Stimulated activated CD4-positive, alpha-beta T cell treated with anti-CD3 and anti-CD28 coated beads, Interleukin-12 subunit alpha, Interleukin-12 subunit beta, amount 100 ng/mL, for 4 hours (primary cell): Measurements from ENCODE around the gene MASP2.
"Not testable (repeated sequence)": the region's sequence is repeated elsewhere in the genome, so short reads cannot be mapped to it uniquely, and the experiment has no call there.

Experiments used
- DNase-seq: peaks from one replicate; pipeline ENCODE4 v3.0.0-alpha.2; 2020

MASP2 gene

DNA sequence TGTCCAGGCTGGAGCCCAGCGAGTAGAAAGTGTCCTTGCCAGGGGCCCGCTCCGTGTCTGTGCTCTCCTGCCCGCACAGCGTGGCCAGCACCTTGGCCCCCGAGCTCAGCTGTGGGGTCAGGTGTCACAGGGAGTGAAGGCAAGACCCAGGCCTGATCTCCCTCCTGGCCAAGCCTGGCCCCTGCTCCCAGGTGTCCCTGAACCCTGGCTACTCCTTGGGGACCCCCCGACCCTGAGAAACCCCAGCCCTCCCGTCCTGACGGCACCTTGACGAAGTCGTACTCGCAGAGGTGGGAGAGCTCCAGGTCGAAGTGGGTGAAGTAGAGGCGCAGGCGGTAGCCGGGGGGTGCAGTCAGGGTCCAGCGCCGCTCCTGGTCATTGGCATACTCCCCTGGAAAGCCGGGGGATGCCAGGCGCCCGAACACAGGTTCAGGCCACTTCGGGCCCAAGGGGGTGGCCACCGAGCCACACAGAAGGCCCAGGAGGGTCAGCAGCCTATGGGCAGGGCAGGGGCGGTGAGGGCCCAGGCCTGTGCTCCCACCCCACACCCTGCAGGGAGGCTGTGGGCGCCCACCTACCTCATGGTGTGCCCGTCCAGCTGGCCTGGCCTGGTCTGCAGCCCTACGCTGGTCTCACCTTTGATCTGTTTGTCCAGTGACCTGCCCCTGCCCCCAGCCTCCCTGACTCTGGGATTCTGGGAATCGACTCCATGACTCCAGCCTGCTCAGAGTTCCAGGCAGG lies at the start of gene MASP2:
Gene MASP2, minus strand, starts transcription at position 615 of the 741 bp plus-strand sequence. Its CDS starts 32 bp downstream, at position 583.
- no peak for DNase-seq

DNA sequence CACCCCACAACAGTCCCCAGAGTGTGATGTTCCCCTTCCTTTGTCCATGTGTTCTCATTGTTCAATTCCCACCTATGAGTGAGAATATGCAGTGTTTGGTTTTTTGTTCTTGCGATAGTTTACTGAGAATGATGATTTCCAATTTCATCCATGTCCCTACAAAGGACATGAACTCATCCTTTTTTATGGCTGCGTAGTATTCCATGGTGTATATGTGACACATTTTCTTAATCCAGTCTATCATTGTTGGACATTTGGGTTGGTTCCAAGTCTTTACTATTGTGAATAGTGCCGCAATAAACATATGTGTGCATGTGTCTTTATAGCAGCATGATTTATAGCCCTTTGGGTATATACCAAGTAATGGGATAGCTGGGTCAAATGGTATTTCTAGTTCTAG lies 36.7 kb upstream of the MASP2 start:
- DNase-seq: not testable (repeated sequence)

DNA sequence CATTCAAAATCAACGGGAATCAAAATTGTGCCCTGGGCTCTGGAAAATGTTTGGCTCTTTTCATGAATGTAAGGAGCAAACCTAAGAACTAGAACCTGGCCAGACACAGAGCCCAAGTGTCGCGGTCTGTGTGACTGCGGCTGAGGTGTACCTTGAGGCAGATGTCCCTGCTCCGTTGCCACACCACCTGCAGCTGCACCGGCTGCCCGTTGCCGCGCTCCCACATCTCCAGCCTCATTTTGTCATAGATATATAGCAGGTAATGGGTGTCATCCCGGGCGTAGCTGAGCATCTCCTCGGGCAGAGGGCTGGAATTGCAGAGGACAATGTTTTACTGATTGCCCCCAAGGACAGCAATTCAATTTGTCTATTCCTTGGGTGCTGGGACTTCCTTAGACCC lies 33.9 kb upstream of the MASP2 start:
- DNase-seq: no peak

DNA sequence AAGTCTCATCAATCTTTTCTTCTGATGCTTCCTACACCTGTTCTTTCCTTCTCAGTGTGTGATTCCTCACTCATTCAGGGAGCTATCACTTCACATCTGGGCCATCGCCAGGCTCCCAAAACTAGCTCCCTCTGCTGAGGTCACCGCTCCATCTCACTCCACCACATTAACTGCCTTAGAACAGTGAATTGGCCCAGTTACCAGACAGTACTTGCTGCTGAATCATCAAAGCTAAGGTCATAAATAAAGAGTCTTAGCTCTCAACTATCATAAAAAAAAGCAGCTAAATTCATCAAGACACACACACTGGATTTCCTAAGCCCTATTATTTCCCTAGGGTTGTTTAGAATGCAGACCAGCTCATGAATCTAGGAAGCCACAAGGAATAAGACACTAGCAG lies 31.6 kb upstream of the MASP2 start:
- DNase-seq: no peak

DNA sequence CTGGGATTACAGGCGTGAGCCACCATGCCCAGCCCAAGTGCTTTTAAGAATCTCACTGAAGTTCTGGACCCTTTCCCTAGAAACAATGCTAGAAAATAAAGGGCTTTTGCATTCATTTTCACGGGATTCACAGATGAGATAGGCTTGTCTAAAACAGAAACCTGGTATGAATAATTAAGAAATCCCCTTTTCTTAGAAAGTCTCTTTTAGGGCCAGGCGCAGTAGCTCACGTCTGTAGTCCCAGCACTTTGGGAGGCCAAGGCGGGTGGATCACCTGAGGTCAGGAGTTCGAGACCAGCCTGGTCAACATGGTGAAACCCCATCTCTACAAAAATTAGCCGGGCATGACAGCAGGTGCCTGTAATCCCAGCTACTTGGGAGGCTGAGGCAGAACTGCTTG lies 26.4 kb upstream of the MASP2 start:
- not testable (repeated sequence) for DNase-seq

DNA sequence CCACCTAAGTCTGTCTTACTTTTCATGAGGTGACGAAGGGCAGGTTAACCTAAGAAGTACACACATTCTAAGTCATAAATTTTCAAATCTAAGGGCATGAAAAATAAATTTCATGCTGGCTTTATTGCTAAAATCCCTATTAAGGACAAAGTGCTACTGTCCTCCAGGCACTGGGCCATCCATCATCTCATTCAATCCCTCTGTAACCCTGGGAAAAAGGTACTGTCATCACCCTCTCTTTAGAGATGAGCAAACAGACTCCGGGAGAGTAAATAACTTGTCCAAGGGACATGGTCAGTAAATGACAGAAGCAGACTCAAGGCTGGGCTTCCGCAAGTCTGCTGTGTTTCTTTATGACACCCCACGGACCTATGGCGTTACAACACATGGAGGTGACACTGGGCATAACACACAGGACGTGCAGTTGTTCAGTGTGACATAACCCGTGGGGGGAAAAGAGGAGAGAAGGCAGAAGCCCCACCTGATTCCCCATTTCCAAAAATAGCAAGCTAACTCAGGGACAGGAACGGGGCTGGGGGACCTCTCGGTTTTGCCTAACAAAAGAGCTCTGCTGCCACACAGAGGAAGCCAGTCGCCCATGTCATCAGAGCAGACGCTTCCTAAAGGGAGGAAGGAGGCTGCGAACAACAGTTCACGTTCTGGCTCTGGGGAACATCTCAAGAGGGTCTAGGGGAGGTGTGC lies 25.3 kb upstream of the MASP2 start:
- no peak for DNase-seq

DNA sequence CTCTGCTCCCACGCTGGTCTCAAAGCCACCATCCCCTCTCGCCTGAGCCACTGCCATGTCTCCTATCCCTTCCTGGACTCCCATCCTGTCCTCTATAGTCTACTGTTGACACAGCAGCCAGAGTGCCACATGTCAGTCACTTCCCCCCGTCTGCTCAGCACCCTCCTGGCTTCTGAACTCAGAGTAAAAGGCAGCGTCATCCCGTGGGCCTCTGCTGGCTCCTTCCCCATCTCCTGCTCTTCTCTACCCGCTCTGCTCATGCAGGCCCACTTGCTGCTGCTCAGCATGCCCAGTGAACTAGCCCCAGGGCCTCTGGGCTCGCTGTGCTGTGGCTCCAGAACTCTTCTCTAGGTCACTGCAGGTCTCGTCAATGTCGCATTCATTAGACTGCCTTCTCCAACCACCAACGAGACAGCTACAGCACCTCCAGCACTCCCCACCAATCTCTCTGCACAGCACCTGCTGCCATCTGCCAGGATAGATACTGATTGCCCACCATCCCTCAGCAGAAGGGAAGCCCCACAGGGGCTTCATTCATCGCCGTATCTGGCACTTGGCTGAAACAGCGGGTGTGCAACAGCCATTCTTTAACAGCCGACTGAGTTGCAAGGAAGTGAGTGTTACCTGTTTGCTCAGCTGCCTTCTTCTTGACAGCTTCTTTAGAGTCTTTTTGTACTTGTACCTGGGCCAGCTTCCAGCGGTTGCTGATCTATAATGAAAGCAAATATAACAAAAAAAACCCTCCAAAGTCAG lies 24.6 kb upstream of the MASP2 start:
- no peak for DNase-seq

DNA sequence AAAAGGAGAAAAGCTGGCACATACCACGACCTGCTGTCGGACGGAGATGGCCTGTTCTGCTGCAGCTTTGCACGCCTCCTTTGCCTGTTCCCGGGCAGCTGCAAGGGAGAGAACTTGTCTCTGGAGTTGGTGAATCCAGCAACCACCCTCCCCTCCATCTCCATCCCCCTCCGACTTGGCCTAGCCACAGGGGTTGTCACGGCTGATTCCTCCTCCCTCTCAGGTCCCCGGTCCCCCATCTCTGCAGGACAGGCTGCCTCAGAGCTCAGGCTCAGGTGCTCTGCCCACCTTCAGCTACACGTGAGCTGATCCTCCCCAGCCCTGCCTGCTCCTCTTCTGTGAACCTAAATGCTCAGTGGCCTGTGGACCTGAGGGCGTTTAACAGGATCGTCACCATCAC lies 23.8 kb upstream of the MASP2 start:
- no peak for DNase-seq

DNA sequence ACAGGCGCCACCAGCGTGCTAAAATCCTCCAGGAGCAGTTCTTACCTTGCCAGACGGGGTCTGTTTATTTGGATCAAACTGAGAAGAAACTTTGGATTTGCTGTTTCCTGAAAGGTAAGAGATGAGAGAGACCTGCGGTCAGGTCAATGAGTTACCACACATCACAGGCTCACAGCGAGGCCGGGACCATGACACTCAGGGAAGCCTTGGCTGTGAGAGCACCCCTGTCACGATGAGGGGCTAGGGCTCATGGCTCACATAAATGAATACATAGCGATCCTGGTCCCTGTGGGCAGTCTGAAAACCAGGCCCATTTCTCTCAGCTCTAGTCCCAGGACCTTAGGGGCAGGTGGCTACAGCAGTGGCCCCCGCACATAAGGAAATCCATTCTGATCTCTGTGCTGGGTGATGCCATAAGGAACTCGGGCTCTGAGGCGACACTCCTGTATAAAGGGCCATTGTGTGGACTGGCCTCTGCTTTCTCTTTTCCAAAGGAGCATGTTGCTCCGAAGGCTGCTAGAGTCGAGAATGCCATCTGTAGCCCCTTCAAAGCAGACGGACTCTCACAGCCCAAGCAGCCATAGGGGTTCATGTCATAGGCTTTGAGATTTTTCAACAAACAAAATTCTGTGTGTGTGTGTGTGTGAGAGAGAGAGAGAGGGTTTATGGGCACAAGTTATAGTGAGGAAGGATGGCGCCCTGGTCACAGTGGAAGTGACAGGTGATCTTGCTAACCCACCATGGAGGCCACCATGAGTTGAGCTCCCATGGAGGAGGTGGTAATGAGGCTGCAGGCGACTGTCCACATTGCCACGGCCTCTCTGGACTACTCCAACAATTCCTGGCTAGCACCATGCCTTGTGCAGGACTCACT lies 21.8 kb upstream of the MASP2 start:
- DNase-seq: no peak

DNA sequence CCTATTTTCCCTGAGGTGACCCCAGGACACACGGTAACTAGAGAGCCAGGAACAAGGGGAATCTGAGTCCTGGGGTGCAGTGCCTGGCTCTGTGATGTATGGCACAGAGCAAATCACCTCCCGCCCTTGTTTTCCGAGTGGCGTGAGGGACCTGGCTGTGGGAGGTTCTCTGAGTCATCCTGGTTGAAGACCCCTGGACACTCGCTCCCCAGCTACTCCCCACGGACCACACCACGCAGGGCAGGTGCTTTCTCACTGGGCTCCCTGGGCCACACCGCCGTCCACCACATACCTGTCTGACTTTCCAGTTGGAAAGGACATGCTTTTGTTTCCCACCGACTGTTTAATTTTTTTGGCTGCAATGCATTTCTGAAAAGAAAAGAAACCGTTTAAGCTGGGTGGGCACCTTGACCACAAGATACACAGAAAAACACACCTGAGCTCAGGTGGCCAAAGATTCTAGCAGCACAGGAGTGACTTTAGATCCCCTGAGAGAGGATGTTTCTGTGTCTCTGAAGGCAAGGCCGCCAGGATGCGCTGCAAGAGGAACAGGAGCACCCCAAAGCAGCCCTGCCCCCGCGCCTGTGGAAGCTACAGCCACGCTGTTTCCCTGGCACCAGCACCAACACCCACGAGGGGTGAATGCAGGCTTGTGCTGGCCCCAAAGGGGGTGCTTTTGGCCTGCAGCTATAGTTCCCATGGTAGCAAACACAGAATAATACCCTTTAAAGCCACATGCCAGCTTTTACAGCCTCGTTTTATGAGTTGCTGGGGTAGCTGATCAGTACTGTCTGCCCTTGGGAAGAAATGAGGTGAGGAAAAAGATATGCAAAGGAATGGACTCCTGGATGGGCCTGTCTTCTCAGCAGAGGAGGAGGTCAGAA lies 20.9 kb upstream of the MASP2 start:
- DNase-seq: no peak

DNA sequence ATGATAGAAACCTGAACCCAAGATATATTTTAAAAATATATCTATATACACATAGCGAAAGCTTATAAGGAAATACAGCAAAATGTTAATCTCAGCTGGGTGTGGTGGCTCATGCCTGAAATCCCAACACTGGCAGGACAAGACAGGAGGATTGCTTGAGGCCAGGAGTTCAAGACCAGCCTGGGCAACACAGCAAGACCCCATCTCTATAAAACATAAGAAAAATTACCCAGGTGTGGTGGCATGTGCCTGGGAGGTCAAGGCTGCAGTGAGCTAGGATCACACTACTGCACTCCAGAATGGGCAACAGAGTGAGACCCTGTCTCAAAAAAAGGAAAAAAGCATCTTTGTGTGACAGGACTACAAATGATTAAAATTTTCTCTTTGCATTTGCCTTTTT lies 18.8 kb upstream of the MASP2 start:
- no peak for DNase-seq

DNA sequence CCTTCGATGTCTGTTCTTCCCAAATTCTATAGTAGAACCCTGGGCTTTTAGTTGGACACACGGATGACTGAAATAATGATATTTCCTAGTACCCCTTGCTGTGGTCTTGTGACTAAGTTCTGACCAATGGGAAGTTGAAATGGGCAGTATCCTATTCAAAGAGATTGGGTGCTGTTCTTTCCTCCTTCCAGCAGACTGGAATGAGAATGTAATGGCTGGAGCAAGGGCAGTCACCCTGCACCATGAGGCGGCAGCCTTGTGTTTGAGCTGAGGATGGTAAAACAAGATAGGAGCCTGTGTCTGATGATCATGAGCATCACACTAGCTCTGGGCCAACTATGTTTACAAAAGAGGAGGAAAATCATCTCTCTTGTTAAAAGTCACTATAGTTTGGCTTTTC lies 17.9 kb upstream of the MASP2 start:
- no peak for DNase-seq

DNA sequence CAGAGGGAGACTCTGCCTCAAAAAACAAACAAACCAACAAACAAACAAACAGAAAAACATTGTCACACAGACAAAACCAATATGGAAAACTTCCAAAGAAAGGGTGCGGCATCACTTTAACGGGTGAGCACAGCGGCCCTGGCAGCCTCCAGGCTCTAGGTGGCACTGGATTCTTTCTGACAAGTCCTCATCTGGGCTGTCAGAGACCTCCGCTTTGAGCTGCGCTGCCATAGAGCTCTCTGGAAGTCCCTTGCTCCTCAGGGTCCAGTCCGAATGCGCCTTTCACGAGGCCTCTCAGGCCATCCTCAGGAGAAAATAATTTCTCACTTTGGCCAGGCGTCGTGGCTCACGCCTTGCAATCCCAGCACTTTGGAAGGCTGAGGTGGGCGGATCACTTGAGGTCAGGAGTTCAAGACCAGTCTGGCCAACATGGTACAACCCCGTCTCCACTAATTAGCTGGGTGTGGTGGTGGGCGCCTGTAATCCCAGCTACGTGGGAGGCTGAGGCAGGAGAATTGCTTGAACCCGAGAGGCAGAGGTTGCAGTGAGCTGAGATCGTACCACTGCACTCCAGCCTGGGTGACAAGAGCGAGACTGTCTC lies 17.0 kb upstream of the MASP2 start:
- not testable (repeated sequence) for DNase-seq

DNA sequence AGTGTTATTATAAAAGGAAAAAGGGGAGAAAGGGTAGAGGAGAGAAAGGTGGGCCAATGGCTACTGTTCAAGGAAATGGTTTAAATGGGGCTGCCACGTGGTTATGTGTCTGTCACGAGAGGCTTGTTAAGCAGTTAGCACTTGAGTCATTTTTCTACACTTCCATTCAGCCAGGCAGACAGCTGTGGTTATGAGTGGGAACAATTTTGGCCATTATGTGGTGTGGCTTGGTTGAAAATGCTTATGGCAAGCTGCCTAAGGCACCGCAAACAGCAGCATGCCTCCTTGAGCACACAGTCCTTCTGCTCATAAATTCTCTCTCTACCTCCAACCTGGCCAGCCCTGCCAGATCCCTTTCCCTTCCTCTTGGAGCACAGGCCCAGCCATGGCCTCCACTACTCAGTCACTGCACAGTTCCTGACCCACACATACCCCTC lies 15.9 kb upstream of the MASP2 start:
- DNase-seq: no peak

DNA sequence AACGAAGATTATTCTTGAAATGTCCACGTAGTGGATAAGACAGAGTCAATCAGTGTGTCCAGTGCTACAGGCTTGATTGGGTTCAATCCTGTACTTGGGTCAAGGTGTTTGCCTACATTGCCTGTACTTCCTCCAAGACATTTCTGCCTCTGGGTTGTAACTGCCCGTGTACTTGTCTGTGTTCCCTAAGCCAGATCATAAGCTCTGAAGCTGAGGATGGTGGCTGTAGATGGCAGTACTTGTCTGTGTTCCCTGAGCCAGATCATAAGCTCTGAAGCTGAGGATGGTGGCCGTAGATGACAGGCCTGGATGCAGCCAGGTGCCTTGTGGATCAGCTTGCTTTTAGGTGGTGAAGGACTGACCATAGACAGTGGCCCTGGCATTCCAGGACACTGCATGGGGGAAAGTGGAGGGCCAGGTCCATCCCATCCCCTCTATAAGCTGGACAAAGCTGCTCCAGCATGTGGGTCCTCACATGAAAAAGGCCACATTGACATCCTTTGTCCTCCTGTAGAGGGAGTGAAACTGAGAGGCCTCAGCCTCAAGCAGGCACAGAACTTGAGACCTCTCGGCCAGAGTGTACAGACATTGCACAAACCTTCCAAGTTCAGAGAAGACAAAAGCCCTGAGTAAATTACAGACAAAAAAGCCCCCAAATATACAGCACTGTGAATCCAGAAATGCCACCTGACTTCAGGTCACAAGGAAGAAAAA lies 14.8 kb upstream of the MASP2 start:
- DNase-seq: no peak

DNA sequence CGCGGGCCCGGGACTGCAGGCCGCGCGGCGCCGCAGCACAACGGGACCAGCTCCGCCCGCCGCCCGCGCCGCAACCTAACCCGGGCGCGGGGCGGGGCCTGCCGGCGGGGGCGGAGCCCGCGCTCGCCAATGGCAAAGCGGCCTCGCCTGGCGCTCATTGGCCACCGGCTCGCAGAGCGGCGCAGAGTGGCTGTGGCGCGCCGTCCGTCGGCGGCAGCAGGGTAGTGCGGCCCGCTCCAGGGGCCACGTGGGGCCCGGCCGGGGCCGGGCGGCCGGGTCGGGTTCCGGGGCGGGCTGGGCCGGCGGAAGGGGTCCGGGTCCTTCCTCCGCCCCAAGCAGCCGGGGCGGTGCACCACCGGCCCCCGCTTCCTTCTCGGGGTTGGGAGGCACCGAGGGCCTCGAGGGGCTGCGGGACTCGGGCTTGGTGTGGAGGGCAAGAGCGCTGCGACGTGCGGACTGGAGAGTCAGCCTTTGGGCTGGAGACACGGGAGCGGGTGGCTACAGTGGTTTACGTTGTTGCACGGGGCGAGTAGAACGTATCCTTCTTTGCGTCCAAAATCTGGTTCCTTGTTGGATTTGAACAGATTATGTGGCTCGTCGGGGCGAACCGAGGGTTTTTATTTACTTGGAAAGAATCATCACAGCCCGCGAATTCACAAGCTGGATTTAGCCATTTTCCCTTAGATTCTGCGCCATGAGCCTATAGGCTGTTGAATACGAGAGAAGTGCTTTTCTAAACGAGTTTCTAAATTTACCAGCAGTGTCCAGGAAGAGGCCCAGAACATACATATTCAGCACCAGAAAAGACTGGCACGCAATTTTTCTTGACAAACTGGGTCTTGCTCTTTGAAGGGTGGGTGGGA lies 13.2 kb upstream of the MASP2 start, which contains the start of gene SRM:
Gene SRM, minus strand, starts transcription at position 51 of the 863 bp plus-strand sequence. CDS start 75 bp downstream, outside the sequence.
- DNase-seq: peak; percentile 92

DNA sequence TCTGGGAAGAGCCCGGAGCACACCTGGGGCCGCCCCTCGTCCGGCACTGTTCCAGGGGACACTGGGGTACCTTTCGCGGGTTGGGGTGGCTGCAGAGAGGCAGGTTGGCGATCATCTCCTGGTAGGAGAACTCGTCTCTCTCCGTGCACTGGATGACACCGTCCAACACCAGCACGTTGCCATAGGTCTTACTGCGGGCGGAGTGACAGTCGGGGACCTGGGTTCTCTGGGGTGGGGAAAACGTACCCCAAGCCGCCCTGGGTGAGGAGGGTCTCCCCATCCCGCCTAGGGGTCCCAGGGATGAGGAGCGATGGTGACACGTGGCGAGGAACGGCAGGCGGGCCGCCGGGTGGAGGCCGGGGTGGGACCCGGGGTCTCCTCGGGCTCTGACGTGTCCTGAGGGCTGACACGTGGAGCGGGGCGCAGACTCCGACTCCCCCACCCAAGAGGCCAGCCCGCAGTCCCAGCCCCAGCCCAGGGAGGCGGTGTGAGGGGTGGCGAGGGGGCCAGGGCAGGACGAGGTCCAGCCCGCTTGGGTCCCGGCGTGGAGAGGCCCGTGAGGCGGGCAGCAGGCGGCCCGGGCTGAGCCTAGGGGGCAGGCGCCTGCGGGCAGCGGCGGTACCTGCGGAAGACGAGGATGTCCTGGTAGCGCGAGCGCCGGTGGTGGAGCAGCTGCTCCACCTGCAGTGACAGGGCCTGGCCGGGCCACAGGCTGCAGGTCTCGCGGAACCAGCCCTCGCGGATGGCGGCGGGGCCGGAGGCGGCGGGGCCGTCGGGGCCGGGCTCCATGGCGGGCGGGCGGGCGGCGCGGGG lies 12.3 kb upstream of the MASP2 start:
- peak; percentile 35 for DNase-seq

DNA sequence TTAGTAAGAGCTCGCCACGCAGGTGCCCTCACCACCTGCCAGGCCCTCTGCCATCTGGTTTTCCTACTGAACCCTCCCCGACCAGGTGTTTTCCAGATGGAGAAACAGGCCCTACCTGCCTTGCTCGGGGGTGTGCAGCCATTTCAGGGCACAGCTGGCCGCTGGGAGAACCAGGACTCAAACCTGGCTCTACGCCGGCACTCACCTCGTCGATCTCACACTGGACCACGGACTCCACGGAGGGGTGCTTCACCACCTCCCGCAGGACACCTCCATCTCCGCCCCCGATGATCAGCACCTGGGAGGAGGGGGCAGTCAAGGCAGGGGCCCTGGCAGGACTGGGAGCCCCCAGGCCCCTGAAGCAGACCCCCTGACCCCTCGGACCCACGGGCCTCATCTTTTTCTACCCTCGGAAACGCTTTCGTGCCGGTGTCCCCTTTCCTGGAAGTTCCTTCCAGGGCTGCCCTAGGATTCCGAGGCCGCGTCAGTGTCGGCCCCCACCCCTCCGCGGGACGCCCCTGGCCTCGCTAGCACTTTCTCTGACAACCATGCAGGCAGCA lies 11.6 kb upstream of the MASP2 start:
- DNase-seq: no peak
